ENCODE data around the gene HRH2.

GRCh38 chr5:175724314-175725275, 66.7 kb downstream of the HRH2 start:
- TF ChIP-seq POLR2AphosphoS5 (IDR thresholded peaks at IDR 0.05; ENCODE audit: low read depth, low read length) (no peak), POLR2A (IDR thresholded peaks at IDR 0.05; ENCODE audit: low read depth, low read length) (no peak)
